A673 (cell line): ENCODE data around the gene RBMS2.

Experiments used
- CTCF ChIP-seq: fragments of 300-800, 200-600 bp; sonication (generic); conservative IDR thresholded peaks from 2 replicates; pipeline ENCODE4 v1.5.1; 2017; ENCODE audit warnings: low read depth, mild to moderate bottlenecking, antibody characterized with exemption, low read length, moderate library complexity, mixed read lengths
- EZH2 ChIP-seq: fragments of 200-600 bp; sonication (generic); IDR thresholded peaks from 2 replicates; pipeline ENCODE4 v1.6.1; 2017; ENCODE audit warnings: borderline replicate concordance, low read depth, mild to moderate bottlenecking, mixed read lengths, antibody characterized with exemption, low read length; ENCODE audit not compliant: poor library complexity, severe bottlenecking

GRCh38 chr12:56541631-56542030 lies 20.0 kb downstream of the RBMS2 start:
- TF ChIP-seq CTCF, result no peak
- TF ChIP-seq EZH2, result no peak
